GM23248 (cell line): ENCODE measurements around the gene NAPEPLD.
"Not testable (repeated sequence)": the region's sequence is repeated elsewhere in the genome, so short reads cannot be mapped to it uniquely, and the experiment has no call there.

ENCODE experiments used
- EZH2 ChIP-seq: fragments of 200-600 bp; sonication (generic); IDR thresholded peaks from 2 replicates; pipeline ENCODE4 v1.6.1; 2018; ENCODE audit warnings: antibody characterized with exemption, mild to moderate bottlenecking; ENCODE audit not compliant: insufficient read depth, poor library complexity, severe bottlenecking
- EZH2phosphoT487 ChIP-seq: fragments of 200-600 bp; sonication (generic); IDR thresholded peaks from 2 replicates; pipeline ENCODE4 v1.6.1; 2018; ENCODE audit warnings: antibody characterized with exemption, moderate library complexity, mild to moderate bottlenecking, low read depth; ENCODE audit not compliant: insufficient read depth

- not testable (repeated sequence) for TF ChIP-seq EZH2, EZH2phosphoT487
Observed at GRCh38 chr7:103155331-103156024, 6.6 kb upstream of the NAPEPLD start.
